Prostate gland (tissue), 2 donors: ENCODE measurements around the gene HIBCH. TPM values are rescaled to one million over a fixed set of nuclear protein-coding genes. Genes with fewer than 3 reads are reported as not detected.
A peak's percentile ranks its signal among the peaks of the same experiment; 100 is the strongest.
"Not testable (repeated sequence)": the region's sequence is repeated elsewhere in the genome, so short reads cannot be mapped to it uniquely, and the experiment has no call there.

Experiments
- DNase-seq: peaks from one replicate; pipeline ENCODE4 v3.0.0-alpha.2; 2019; ENCODE audit warnings: low spot score
- H3K27ac ChIP-seq, 2 donors: fragments of 200-600 bp; sonication (generic); 2 replicates each; pipeline ENCODE4 v1.5.1; 2017 to 2019
- H3K27me3 ChIP-seq: fragments of 200-600 bp; sonication (generic); replicated peaks from 2 replicates; pipeline ENCODE4 v1.5.1; 2019; ENCODE audit not compliant: insufficient read depth
- H3K36me3 ChIP-seq, 2 donors: fragments of 200-600 bp; sonication (generic); 1 replicate in 1 of 2; 2 replicates in 1 of 2; pipeline versions ENCODE4 v1.5.1 to v1.8.1; 2017 to 2019
- H3K4me1 ChIP-seq: fragments of 200-600 bp; sonication (generic); replicated peaks from 2 replicates; pipeline ENCODE4 v1.5.1; 2019
- H3K4me3 ChIP-seq, 2 donors: fragments of 200-600 bp; sonication (generic); 2 replicates each; pipeline ENCODE4 v1.5.1; 2017 to 2019
- H3K9me3 ChIP-seq: fragments of 200-600 bp; sonication (generic); 2 replicates; pipeline ENCODE4 v1.5.1; 2017
- CTCF ChIP-seq, 4 experiments: fragments of 200-600 bp in 2 of 4; fragments of 450-650 bp in 2 of 4; sonication (generic) in 2 of 4; IDR thresholded peaks; 1 replicate in 3 of 4; 2 replicates in 1 of 4; pipeline ENCODE4 v1.5.1; 2016 to 2019; ENCODE audit warnings: antibody characterized with exemption in 4 of 4, mild to moderate bottlenecking in 2 of 4, moderate library complexity in 2 of 4
- POLR2A ChIP-seq: fragments of 450-650 bp; IDR thresholded peaks from one replicate; pipeline ENCODE4 v1.6.1; 2016; ENCODE audit warnings: antibody characterized with exemption, mild to moderate bottlenecking
- POLR2AphosphoS5 ChIP-seq: sonication (generic); formaldehyde crosslinking; IDR thresholded peaks from one replicate; pipeline ENCODE4 v1.6.1; 2017; ENCODE audit warnings: antibody characterized with exemption
- WGBS: methylation state at CpG from one replicate; pipeline ENCODE4 v1.1.5; 2018; 5-methylcytosine and 5-hydroxymethylcytosine counted together
- intact Hi-C: fragments of 100-400 bp; cut with DNase I; formaldehyde crosslinking; loops from one replicate; pipeline ENCODE4 v1.14.2; 2022
- total RNA-seq, 2 donors: library from RNA; depleted of rRNA; stranded (reverse); fragments of >200 nt; gene quantifications; one replicate each; pipeline ENCODE4 v1.1.0, GENCODE V29; 2016

Gene HIBCH
- total RNA-seq, 2 donors from 2014 or later, result 25.3 to 27.8 TPM

- Histone ChIP-seq H3K9me3 (no peaks in the 10 kb centered on the region), H3K36me3 (no peaks in the 10 kb centered on the region), H3K27ac (no peak overlapping the region), H3K4me1 (no peaks in the 10 kb centered on the region), H3K4me3 (no peak overlapping the region), H3K27me3 (no peaks in the 10 kb centered on the region)
- no peak for DNase-seq
- TF ChIP-seq CTCF (IDR thresholded peaks at IDR 0.05) (no peak), POLR2AphosphoS5 (no peak), POLR2A (no peak)
- intact Hi-C loops, result no loop called here
- WGBS, result 100% methylated on average over 1 of the region's 1 CpG
Measured at GRCh38 chr2:190302052-190302451, 17.6 kb downstream of the HIBCH start.

- Histone ChIP-seq H3K9me3 (no peaks in the 10 kb centered on the region), H3K36me3 (no peaks in the 10 kb centered on the region), H3K4me3 (no peak overlapping the region), H3K27me3 (no peaks in the 10 kb centered on the region), H3K27ac (no peak overlapping the region), H3K4me1 (no peaks in the 10 kb centered on the region)
- TF ChIP-seq POLR2AphosphoS5 (no peak), POLR2A (no peak), CTCF (IDR thresholded peaks at IDR 0.05) (no peak)
- no peak for DNase-seq
- intact Hi-C loops, result no loop called here
Measured at GRCh38 chr2:190301032-190301431, 18.6 kb downstream of the HIBCH start.

GRCh38 chr2:190297880-190298279 lies 21.7 kb downstream of the HIBCH start:
- H3K27me3 ChIP-seq, H3K9me3 ChIP-seq, H3K27ac ChIP-seq, H3K36me3 ChIP-seq, DNase-seq, H3K4me1 ChIP-seq, intact Hi-C loops, H3K4me3 ChIP-seq: not testable (repeated sequence)
- 98% methylated on average over 2 of the region's 2 CpGs for WGBS

- no peak overlapping the region for H3K4me3 ChIP-seq
- H3K9me3 ChIP-seq, result no peaks in the 10 kb centered on the region
- H3K36me3 ChIP-seq, result no peaks in the 10 kb centered on the region
- no peak overlapping the region for H3K27ac ChIP-seq
- TF ChIP-seq POLR2A, result no peak
- H3K27me3 ChIP-seq, result no peaks in the 10 kb centered on the region
- no peak for DNase-seq
- intact Hi-C loops, result no loop called here
- 46% methylated on average over 2 of the region's 2 CpGs for WGBS
- H3K4me1 ChIP-seq, result no peaks in the 10 kb centered on the region
Measured at GRCh38 chr2:190283783-190284182, 35.8 kb downstream of the HIBCH start.

GRCh38 chr2:190280565-190281350 lies 38.9 kb downstream of the HIBCH start:
- intact Hi-C loops, result no loop called here
- Histone ChIP-seq H3K36me3 (no peaks in the 10 kb centered on the region), H3K4me3 (no peak overlapping the region), H3K27ac (peak overlapping the region; percentile 55 to 68), H3K9me3 (no peaks in the 10 kb centered on the region), H3K27me3 (no peaks in the 10 kb centered on the region), H3K4me1 (no peaks in the 10 kb centered on the region)
- WGBS, result 88% methylated on average over 5 of the region's 5 CpGs
- no peak for DNase-seq
- no peak for TF ChIP-seq CTCF (IDR thresholded peaks at IDR 0.05)
- no peak for TF ChIP-seq POLR2AphosphoS5
- no peak for TF ChIP-seq POLR2A
